Urothelium cell line (cell line): ENCODE measurements around the gene CTBP1.

Source experiments
- DNase-seq: peaks from one replicate; pipeline ENCODE4 v3.0.0; 2011; ENCODE audit warnings: low spot score, mixed read lengths
- FAIRE-seq: peaks from 2 replicates; lab custom pipeline; 2011; peaks lifted over from hg19 to GRCh38; lab: Jason Lieb, UNC

The CTBP1 gene

GRCh38 chr4:1225272-1226143, 23.4 kb downstream of the CTBP1 start:
- FAIRE-seq = no peak

GRCh38 chr4:1223841-1224809, 24.8 kb downstream of the CTBP1 start:
- DNase-seq (no peak), FAIRE-seq (peak; percentile 30)

More at GRCh38 chr4:1225272-1226143, 23.4 kb downstream of the CTBP1 start:
- DNase-seq = no peak

DNA sequence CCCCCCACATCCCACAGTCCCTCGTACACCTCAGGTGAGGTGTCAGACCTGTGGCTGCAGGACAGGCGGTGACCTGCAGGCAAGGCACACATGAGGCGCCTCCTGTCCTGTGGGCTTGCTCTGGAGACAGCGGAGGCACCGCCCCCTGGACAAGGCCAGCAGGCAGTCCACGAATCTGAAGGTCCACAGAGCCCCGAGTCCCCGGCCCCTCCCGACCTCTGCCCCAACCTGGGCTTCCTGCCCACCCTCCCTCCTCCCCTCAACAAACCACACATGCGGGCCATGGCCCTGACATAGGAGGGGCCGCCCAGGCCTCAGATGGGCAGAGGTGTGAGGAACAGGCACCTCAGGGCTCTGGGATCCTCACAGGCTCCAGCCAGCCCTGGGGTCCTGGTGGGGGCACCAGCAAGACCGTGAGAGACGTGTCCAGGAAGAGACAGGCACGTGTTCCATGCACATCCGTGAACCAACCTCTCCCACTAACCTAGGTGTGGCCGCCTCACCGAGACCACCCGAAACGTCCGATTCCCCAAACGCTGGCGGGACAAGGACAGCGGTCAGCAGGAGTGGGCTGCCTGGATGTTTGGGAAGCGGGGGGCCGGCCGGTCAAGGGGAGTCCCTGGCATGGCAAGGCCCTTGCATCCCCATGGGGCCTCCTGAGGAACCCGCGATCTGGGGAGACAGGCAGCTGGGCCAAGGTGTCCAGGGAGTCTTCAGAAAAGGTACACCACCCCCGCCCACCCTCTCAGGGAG, 25.8 kb downstream of the CTBP1 start:
- DNase-seq = no peak
- no peak for FAIRE-seq

DNA sequence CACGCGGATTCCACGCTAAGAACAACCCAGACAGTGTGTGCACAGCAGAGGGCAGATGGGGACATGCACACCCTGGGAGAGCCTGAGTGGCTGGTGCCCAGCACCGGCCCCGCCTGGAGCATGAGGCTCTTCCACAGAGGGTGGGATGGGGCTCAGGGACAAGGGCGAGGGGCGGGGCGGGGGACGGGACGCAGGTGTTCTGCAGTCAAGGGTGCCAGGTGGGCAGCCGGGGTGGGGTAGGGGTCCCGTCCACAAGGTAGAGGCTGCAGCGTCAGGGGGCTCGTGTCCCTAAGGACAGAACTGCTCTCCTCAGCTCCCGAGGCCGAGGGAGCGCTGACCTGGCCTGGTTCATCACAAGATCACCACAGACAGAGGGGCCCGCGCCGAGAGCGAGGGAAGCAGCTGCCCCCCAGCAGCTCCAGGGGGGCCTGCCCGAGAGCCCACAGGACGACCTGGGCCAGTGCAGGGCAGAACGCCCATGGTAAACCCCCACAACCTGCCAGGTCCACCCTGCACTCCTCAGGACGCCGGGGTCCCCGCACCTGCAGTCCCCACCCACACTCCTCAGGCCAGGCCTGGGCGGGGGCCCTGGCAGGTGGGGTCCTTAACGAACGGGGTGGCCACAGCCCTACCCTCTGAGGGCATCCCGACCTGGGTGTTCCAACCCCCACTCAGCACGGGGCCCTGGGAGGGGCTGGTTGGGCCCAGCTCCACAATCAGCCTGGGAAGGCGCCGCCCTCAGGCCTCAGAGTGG, 26.7 kb downstream of the CTBP1 start:
- DNase-seq (no peak), FAIRE-seq (no peak)

DNA sequence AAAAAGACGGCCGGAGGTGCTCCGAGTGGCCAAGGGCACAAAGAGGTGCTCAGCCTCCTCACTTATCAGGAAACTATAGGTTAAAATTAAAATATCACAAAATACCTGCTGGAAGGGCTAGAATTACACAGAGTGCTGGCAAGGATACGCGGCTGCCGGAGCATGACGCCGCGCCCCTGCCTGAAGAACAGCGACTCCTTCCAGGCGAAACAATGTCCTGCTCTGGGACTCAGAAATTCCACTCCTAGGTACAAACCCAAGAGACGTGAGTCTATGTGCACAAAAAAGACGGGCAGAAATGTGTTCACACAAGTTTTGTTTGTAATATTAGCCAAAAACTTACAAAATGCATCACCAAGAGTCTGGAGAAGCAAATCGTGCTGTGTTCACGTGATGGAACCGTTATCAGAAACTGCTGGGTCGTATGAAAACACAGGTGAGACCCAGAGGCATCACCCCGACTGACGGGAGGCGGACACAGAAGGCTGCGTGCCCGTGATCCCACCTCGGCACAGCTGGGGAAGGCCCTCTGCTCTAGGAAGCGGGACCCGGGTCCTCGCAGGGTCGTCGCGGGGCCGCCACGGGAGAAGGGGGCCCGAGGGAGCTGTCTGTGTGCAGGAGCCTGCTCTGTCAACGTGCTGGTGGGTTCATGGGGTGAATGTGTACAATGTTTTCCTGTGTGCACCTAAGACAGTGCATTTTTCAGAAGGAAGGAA, 27.6 kb downstream of the CTBP1 start:
- FAIRE-seq (no peak), DNase-seq (no peak)

- DNase-seq (no peak), FAIRE-seq (no peak)
Measured at GRCh38 chr4:1220566-1220965, 28.4 kb downstream of the CTBP1 start.

DNA sequence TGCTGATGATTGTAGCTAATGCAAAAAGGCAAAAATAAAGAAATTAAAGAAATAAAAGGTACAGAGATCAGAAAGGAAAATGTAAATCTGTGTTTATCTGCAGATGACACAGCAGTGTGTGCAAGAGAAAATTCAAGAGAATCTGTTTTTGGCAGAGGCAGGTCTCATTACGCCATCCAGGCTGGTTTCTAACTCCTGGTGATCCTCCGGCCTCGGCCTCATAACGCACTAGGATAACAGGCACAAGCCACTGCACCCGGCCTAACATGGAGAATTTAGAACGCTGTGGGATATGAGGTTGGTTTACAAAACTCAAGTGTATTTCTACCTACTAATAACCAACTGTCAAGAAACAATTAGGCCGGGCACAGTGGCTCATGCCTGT, 29.4 kb downstream of the CTBP1 start:
- FAIRE-seq (no peak), DNase-seq (no peak)

GRCh38 chr4:1218634-1219565, 30.0 kb downstream of the CTBP1 start:
- DNase-seq = no peak
- no peak for FAIRE-seq

DNA sequence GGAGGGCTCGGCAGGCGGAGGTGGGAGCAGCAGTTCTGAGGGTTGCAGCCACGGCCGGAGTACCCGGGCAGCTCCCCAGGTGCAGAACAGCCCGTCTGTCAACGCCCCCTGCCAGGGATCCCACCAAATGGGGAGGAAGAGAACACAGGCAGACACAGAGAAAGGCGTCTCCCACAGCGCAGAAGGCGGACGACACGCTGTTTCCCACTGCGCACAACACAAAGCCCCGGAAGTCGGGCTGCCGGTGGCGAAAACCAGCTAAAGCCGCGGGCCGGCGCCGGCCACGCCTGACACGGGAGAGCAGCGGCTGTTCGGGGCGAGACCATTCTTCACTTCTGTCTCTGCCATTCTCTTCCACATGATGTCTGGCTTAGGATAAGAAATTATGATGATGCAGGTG, 31.6 kb downstream of the CTBP1 start:
- DNase-seq (no peak), FAIRE-seq (no peak)

DNA sequence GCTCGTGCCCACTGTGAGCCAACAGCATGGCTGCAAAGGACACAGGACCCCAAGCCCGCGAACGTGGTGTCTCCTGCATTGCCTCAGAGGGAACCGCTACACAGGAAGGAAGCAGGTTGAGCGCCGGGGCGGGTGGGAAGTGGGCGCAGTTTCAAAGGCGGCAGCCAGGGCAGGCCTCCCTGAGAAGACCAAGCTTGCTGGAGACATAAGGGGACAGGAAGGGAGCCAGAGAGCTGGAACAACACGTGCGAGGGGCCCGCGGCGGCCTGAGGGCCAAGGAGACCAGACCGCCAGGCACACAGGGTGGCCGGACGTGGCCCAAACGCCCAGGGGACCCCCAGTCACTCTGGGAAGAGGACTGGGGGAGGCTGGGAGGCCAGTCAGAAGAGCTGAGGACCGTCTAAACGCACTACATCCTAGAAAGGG, 32.0 kb downstream of the CTBP1 start:
- FAIRE-seq = no peak
- no peak for DNase-seq

DNA sequence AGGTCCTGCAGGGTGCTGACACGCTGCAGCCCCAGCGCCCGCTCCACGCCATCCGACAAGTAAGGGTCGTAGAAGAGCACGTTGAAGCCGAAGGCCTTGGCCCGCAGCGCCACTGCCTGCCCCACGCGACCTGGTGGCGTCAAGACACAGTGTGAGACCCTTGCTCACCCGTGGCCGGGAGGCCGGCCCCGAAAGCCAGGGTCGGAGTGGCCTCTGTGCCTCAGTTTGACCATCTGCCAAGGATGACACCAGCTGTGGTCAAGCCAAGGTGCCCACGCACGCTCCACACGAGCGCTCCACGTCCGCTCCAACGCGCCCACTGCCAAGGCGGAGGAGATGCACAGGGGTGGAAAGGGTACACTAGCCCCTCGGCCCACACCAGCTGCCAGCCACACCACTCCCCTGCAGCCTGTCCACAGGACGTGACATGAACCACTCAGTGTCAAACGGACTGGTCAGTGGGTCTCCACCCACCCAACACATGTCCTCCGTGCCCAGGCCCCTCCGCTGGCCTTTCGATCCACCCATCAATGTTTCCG, 32.8 kb downstream of the CTBP1 start:
- no peak for DNase-seq
- FAIRE-seq = no peak

DNA sequence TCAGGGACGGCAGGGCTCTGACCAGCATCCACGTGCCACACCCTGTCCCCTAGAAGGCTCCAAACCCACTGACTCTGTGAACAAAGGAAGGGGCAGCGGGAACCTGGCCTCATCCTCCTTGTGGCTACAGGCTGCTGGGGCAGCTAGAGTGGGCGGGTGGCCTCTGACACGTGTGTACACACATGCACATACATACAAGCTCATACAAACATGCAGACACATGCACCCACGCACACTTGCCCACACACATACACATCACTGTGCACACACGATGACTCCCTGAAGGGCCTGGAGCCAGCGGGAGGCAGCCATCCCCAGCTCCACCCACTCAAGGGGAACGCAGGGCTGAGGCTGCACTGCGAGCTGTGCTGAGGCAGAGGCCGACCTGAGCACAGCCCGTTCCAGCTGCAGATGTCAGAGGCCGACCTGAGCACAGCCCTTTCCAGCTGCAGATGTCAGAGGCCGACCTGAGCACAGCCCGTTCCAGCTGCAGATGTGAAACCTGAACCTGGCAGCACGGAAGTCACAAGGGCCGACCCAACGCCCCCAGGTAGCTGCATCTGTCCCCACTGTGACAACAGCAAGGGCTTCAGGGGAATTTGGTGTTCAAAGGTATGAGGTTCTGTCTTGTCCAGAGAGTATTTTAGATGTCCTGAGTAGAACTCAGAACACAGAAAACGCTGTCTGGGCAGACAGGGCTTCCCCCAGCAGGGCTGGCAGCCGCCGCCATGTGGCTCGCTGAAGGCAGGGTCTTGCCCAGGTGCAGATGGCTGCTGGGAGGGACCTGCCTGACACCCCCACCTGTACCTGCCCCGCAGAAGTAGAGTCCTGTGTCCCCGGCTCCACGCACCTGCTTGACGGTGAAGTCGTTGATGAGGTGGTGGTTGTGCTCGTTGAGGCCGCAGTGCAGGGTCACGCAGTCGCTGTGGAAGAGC, 33.5 kb downstream of the CTBP1 start:
- no peak for FAIRE-seq
- DNase-seq = no peak

GRCh38 chr4:1214101-1215095, 34.5 kb downstream of the CTBP1 start:
- FAIRE-seq (no peak), DNase-seq (no peak)

DNA sequence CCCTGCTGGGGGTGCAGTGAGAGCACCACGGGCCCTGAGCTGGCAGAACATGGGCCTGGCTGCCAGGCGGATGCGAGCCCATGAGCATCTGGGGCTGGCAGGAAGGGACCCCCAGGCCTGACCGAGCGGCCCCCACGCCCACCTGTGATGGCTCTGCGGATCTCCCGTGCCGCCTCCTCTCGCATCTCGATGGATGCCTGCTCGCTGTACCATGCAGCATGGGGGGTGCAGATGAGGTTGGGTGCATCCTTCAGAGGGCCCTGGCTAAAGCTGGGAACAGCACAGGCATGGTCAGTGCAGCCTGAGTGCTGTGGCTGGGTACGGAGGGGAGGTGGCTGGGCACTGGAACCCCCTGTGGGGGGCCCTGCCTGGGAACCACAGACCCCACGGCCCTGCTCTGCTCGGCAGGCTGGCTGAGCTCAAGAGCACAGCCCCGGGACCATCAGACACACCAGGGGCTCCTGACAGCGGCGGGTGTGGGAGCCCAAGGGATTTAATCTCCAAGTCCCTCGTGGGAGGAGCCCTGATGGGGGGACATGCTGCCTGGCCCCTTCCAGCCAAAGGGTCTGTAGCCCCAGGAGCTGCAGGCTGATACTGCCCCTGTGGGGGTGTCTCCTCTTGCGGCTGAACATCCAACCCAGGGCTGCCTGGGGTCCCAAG, 35.5 kb downstream of the CTBP1 start:
- no peak for DNase-seq
- FAIRE-seq = no peak

GRCh38 chr4:1212546-1213335, 36.2 kb downstream of the CTBP1 start:
- DNase-seq = no peak
- FAIRE-seq = no peak
